MG63 (cell line): Measurements from ENCODE around the gene RAB32. TPM values are rescaled to one million over a fixed set of nuclear protein-coding genes. Genes with fewer than 3 reads are reported as not detected.

Experiments used
- total RNA-seq: library from RNA; depleted of rRNA; stranded (reverse); fragments of >200 nt; shearing (Covaris generic); gene quantifications from 2 replicates; pipeline ENCODE4 v1.2.3, GENCODE V29; 2014; ENCODE audit warnings: low replicate concordance; rRNA removed

RAB32 gene
- total RNA-seq, 1 experiment from 2014 or later = 270 TPM

Other genes starting within 250 kb of the RAB32 start
- gene ADGB, start 55.1 kb downstream of the RAB32 start, total RNA-seq = not detected in 2 replicates